Adrenal gland (tissue), 5 donors: ENCODE results near the gene ODAD4.

Experiments used
- CTCF ChIP-seq, 6 experiments: fragments of 450-650 bp in 4 of 6; fragments of 200-600 bp in 2 of 6; sonication (generic) in 1 of 6; IDR thresholded peaks; 1 replicate in 5 of 6; 2 replicates in 1 of 6; pipeline versions ENCODE4 v1.5.1 to v1.8.0; 2016 to 2021; ENCODE audit warnings: antibody characterized with exemption in 6 of 6, mild to moderate bottlenecking in 2 of 6, moderate library complexity in 1 of 6
- POLR2A ChIP-seq, 2 donors: fragments of 450-650 bp; IDR thresholded peaks; one replicate each; pipeline ENCODE4 v1.6.1; 2017; ENCODE audit warnings: antibody characterized with exemption in 2 of 2, mild to moderate bottlenecking in 2 of 2, moderate library complexity in 1 of 2
- donor health status: DM: no; HTN: no; CAD: no.

- TF ChIP-seq CTCF (IDR thresholded peaks at IDR 0.05) (no peak), POLR2A (IDR thresholded peaks at IDR 0.05) (no peak)
Measured at GRCh38 chr17:41957031-41957868, 26.8 kb downstream of the ODAD4 start.
